DMS114 treated with DMSO at 0.1 percent for 48 hours (cell line): ENCODE measurements around the gene METTL4.
"Not testable (repeated sequence)": the region's sequence is repeated elsewhere in the genome, so short reads cannot be mapped to it uniquely, and the experiment has no call there.

Source experiments
- DNase-seq: peaks from one replicate; lab custom pipeline; 2025; ENCODE audit not compliant: unreplicated experiment; lab: John Stamatoyannopoulos, UW

Gene METTL4

DNA sequence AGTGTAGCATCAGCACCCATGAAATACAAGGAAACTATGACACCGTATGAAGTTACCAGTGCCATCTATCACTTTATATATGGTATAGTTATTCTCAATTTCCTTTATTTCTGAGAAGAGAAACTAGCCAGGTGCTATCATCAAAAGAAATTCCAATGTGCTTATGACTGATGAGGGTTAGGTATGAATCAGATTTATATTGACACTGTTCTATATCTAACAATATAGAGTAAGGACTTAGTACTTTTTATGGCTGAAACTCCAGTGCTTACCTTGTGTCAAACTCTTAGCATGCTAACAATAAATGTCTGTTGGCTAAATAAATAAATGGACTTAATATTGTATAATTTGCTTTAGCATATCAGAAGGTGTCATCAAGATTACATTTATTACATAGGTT is 6.9 kb downstream of the METTL4 start:
- DNase-seq = no peak

DNA sequence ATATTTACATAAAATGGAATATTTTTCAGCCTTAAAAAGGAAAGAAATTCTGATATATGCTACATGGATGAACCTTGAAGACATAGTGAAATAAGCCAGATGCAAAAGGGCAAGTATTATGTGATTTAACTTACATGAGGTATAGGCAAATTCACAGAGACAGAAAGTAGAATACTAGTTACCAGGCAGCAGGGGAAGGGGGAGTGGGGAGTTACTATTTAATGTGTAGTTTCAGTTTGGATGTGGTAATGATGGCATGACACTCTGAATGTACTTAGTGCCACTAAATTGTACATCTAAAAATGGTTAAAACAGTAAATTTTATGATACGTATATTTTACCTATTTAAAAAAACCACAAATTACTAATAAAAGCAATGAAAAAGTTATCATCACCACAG is 12.1 kb downstream of the METTL4 start:
- DNase-seq = no peak

GRCh38 chr18:2557536-2557935 is 13.8 kb downstream of the METTL4 start:
- no peak for DNase-seq

DNA sequence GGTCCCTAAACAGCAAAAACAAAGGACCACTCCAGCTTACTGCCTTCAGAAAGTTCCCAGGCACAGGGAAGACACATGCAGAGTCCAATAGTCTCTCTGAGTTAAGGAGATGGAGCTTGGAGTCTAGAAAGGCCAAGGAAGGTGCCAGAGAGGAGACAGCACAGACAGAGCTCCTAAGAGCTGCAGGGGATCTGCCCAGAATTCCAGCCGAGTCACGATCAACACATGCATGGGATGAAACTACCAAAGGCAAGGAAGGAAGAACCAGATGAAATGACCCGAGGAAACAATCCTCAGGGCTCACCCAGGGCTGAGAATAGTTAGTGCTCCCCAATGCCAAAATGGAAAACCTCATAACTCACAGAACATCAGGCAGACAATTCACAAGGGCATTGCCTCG is 15.4 kb downstream of the METTL4 start:
- no peak for DNase-seq

GRCh38 chr18:2554696-2555095 is 16.6 kb downstream of the METTL4 start:
- no peak for DNase-seq

DNA sequence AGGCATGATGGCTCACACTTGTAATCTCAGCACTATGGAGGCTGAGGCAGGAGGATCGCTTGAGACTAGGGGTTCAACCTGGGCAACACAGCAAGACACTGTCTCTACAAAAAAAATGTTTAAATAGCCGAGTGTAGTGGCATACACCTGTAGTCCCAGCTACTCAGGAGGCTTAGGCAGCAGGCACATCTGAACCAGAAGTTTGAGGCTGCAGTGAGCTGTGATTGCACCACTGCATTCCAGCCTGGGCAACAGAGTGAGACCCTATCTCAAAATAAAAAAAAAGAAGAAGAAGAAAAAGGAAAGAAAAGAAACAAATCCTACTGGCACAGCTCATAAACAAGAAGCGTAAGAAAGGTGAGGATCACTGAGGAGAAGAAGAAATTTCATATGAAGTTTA is 19.9 kb downstream of the METTL4 start:
- no peak for DNase-seq

GRCh38 chr18:2549462-2549861 is 21.8 kb downstream of the METTL4 start:
- no peak for DNase-seq

DNA sequence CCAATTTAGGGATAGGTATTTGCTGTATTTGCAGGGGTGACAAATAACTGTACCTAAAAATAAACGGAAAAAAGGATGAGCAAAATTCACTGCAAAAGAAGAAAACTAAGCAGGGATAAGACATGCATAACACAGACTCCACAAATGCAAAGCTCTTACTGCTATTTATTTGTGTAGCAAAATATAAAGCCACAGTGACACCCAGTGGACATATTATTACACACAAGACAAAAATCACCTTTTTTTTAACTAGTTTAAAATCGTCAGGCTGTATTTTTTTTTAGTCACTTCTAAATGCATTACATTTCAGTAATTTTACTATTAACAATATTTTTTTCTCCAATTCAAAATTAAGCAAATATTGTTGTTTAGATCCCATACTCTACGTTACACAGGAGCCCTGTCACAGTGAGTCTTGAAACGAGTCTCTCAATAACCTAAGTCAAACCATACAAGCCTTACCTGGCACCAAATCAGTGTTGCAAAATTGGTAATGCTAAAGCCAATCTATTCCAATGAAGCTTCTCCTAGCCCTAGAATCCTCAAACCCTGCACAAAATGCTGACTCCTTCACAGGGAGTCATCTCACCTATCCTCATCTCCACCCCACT is 23.7 kb downstream of the METTL4 start:
- peak; percentile 26 for DNase-seq

DNA sequence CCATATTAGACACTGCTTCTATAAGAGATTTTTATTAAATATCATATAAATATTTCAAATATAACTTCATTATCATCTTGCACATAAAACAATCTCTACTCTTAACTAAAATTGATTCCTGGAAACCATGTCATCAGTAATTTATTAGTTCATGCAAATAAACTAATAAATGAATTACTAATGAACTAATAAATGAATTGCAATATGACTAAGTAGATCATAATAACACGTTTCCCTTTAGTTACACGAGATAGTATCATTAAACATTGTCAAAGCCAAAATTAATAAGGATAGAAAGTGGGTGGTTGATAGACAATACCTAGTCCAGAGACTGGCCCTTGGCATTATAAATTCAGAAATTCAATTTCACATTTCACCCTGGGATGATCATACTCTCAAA is 26.1 kb downstream of the METTL4 start:
- DNase-seq = no peak

DNA sequence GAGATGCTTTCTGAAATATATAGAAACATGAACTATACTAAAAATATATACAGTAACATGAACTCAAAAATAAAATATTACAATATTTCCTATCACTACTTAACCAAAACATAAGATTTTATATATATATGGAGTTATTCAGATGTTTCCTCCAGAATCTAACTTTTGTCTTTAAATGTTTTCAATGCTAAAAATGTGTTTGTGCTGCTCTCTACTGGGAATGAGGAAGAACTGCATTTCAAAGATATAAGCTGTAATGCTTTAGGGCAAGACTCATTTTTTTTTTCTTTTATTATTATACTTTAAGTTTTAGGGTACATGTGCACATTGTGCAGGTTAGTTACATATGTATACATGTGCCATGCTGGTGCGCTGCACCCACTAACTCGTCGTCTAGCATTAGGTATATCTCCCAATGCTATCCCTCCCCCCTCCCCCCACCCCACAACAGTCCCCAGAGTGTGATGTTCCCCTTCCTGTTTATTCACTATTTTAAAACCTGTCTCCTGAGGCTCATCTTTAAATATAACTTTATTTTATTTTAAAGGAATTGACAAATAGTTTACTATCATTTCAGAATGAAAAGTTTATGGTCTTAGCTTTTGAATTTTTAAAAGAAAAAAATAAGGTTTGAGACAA is 29.3 kb downstream of the METTL4 start:
- peak; percentile 48 for DNase-seq

DNA sequence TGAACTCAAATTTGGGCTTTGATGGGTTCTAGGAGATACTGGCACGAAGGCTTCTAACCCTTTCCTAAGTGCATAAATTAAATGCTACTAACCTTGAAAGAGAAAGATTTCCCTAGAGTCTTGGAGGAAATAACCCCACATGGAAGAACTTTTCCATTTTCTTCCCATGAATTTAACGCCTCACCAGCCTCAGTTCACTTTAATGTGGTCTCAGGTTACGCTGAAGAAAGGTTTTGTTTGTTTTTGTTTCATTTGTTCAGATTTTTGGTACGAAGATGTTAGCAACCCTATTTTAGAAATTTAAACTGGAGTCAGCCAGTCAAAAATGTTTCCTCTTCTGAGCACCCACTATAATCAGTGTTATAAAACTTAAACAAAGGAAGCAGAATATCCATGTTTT is 30.7 kb downstream of the METTL4 start:
- no peak for DNase-seq

DNA sequence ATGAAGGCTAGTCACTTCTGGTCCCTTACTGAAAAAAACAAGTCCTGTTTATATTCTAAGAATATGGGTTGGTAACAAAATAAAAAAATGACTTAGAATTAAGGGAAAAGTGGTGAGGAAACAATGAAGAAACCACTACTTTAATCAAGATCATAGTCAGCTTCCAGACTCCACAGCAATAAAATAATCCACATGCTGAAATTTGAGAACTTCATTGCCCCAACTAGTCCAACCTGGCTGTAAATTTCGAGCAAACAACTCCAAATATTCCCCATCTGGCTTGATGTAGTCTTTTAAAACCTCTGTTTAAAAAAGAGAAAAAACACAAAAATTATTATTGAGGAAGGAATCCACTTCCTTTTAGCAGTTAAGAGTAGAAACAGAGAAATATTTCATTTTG is 32.5 kb downstream of the METTL4 start:
- DNase-seq = no peak

GRCh38 chr18:2538236-2538635 is 33.1 kb downstream of the METTL4 start:
- DNase-seq = no peak

GRCh38 chr18:2537296-2537695 is 34.0 kb downstream of the METTL4 start:
- DNase-seq = no peak

DNA sequence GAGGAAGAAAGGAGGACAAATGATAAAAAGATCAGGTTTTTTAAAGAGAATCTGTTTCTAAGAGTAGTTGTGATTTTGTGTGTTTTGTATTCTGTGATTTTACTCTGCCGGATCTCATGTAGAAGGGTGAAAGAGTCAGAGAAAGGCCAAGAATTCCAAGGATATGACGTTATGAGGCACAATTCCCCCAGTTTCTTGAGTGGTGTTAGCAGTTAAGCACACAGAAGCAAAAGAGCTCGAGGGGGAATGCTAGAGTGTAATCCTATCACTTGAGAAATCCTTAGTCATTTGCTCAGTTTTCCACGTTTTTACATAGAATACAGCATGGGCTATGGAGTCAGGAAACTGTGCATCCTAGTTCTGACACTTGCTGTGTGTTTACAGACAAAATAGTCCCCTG is 34.8 kb downstream of the METTL4 start:
- DNase-seq = no peak

DNA sequence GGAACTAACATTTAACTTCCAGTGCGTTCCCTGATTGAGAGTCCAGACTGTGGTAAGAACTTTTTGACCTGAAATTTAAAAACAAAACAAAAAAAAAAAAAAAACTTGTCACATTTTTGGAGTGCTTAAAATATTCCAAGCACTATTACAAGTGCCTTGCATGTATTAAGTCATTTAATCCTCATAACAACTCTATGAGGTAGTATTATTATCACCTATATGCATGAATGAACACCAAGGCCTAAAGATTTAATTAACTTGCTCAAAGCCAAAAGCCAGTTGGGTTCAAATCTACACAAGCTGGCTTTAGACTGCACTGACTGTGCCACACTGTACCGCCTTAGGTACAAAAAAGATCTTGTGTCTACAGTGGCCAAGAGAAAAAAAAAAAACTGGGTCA is 35.2 kb downstream of the METTL4 start:
- no peak for DNase-seq

GRCh38 chr18:2535419-2535910 is 35.8 kb downstream of the METTL4 start:
- DNase-seq = no peak

GRCh38 chr18:2534906-2535305 is 36.4 kb downstream of the METTL4 start:
- no peak for DNase-seq

DNA sequence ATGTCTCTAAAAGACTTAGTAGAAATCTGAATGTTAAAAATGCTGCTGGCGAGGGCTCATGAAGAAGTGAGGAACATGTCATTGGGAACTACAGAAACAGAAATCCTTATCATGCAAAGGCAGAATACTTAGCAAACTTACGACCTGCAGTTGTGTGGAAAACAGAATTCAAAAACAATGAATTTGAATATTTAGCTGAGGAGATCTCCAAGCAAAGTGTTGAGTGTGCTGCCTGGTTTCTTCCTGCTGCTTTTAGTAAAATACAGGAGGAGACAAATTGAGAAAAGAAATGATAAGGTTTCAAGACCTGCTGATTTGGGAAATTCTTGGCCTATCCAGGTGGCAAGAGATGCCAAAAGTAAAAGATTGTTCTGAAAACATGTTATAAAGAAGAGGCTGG is 38.5 kb downstream of the METTL4 start:
- DNase-seq = no peak

- no peak for DNase-seq
Observed at GRCh38 chr18:2531751-2532150, 39.6 kb downstream of the METTL4 start.

DNA sequence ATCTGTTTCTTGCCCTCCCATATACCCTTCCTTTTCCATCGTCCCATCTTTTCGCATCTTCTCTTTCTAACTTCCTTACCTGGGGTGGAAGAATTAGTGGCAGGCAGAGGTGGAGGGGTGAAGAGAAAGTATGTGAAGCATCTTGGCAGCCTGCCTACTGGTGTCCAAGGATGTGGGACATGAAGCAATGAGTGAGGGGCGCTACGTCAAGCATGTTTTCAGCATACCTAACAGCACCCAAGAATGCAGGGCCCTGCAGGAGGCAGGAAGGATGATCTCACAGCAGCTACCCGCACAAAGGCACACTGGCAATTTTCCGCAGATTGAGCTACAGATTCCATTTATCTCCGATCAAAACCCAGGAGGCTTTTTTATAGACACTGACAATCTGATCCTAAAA is 42.2 kb downstream of the METTL4 start:
- no peak for DNase-seq

GRCh38 chr18:2526329-2526728 is 45.0 kb downstream of the METTL4 start:
- DNase-seq = no peak

DNA sequence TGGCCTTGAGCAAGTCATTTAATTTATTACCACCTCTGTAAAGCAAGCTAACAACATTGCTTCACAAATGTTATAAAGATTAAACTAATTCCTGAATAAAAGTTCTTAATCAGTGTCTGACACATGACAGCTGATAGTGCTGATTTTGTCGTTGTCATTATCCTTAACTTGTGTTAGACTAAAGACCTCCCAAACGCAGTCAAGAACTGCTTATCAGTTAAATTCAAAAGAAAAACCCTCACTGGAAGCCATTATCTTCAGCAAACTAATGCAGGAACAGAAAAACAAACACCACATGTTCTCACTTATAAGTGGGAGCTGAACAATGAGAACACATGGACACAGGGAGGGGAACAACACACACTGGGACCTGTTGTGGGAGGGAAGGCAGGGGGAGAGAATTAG is 46.5 kb downstream of the METTL4 start:
- not testable (repeated sequence) for DNase-seq
